ENCODE data around the gene TMCC3.

The TMCC3 gene

GRCh38 chr12:94571556-94571955, 78.8 kb downstream of the TMCC3 start:
- no peak for DNase-seq
- H3K4me3 Mint-ChIP-seq, result no peak overlapping the region
- H3K27ac Mint-ChIP-seq, result no peak overlapping the region
- peaks cover 3 to 6% of the 10 kb centered on the region in 2 donors for H3K4me1 Mint-ChIP-seq
- no peak for ATAC-seq (replicated peaks)
- H3K36me3 Mint-ChIP-seq, result peaks cover 48 to 71% of the 10 kb centered on the region in 2 donors
- no peaks in the 10 kb centered on the region for H3K9me3 Mint-ChIP-seq
- H3K27me3 Mint-ChIP-seq, result no peaks in the 10 kb centered on the region

DNA sequence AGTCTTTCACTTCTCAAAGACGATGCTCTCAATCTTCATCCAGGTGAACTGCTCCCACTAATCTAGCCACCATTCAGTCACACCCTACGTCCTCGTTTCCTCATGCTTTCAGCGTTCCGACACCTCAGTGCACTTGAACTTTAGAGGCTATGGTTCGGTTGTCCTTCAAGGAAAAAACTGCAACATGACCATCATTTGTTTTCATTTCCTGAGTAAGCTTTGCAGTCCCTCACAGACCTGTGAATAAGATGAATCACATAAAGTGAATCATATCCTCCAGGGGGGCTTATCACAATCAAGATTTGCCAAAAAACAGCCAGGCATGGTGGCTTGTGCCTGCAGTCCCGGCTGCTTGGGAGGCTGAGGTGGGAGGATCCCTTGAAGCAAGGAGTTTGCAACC, 80.2 kb downstream of the TMCC3 start:
- DNase-seq (no peak), ATAC-seq (replicated peaks) (no peak)
- H3K27me3 Mint-ChIP-seq, result no peaks in the 10 kb centered on the region
- peaks cover 44 to 66% of the 10 kb centered on the region in 2 donors for H3K36me3 Mint-ChIP-seq
- H3K27ac Mint-ChIP-seq, result no peak overlapping the region
- H3K4me1 Mint-ChIP-seq, result peaks cover 7 to 9% of the 10 kb centered on the region in 2 donors
- H3K4me3 Mint-ChIP-seq, result no peak overlapping the region
- no peaks in the 10 kb centered on the region for H3K9me3 Mint-ChIP-seq

DNA sequence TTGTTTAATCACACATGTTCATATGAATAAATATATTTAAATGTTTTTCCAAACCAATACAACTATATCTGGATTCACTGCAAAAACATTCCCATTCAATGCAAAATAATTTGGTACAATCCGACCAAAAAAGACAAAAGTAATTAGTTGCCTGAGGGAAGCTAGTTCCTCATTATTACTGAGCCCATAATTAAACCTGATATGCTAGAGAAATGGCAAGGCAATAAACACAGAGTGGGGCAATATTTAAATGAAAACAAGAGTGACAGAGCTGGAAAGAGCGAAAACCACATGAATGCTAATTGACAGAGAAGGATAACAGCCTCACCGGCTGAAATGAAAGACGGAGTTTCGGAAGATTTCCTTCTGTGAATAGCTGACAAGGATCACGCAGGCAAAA, 82.6 kb downstream of the TMCC3 start:
- ATAC-seq (replicated peaks) (no peak), DNase-seq (no peak)
- Mint-ChIP-seq H3K27me3 (no peaks in the 10 kb centered on the region), H3K4me3 (no peak overlapping the region), H3K36me3 (peaks cover 33 to 45% of the 10 kb centered on the region in 2 donors), H3K9me3 (no peaks in the 10 kb centered on the region), H3K27ac (no peak overlapping the region), H3K4me1 (peaks cover 7% of the 10 kb centered on the region in 2 donors)

DNA sequence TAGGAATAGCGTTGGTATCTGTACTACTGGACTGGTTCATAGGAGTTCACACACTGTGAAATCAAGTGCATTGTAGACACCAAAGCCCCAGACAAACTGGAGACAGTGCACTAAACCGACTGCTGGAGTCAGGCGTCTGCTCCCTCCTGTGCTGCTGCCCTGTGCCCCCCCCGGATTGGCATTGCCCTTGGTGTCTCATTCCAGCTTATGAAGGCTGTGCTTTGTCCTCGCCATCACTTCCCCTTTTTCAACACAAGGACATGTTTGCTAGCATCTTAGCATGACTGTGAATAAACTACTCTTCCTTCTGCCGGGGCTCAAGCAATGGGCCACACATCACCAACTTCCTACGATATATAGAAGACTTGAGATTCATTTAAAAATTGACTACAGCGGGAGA, 84.0 kb downstream of the TMCC3 start:
- Mint-ChIP-seq H3K36me3 (peaks cover 24 to 35% of the 10 kb centered on the region in 2 donors), H3K4me3 (no peak overlapping the region), H3K4me1 (peaks cover 11 to 20% of the 10 kb centered on the region in 2 donors), H3K27me3 (no peaks in the 10 kb centered on the region), H3K27ac (peak overlapping the region; percentile 32), H3K9me3 (no peaks in the 10 kb centered on the region)
- DNase-seq, result no peak
- ATAC-seq (replicated peaks), result peak; percentile 24 to 38

GRCh38 chr12:94565683-94566082, 84.7 kb downstream of the TMCC3 start:
- peaks cover 15 to 27% of the 10 kb centered on the region in 2 donors for H3K4me1 Mint-ChIP-seq
- no peaks in the 10 kb centered on the region for H3K9me3 Mint-ChIP-seq
- no peak for DNase-seq
- no peak for ATAC-seq (replicated peaks)
- H3K27ac Mint-ChIP-seq, result no peak overlapping the region
- H3K27me3 Mint-ChIP-seq, result no peaks in the 10 kb centered on the region
- H3K4me3 Mint-ChIP-seq, result no peak overlapping the region
- peaks cover 18 to 29% of the 10 kb centered on the region in 2 donors for H3K36me3 Mint-ChIP-seq

GRCh38 chr12:94563286-94563685, 87.1 kb downstream of the TMCC3 start:
- Mint-ChIP-seq H3K36me3 (peaks cover 3 to 15% of the 10 kb centered on the region in 2 donors), H3K4me1 (peaks cover 29 to 34% of the 10 kb centered on the region in 2 donors), H3K9me3 (no peaks in the 10 kb centered on the region), H3K27me3 (peaks cover 18 to 21% of the 10 kb centered on the region in 2 donors), H3K27ac (no peak overlapping the region), H3K4me3 (no peak overlapping the region)
- DNase-seq (no peak), ATAC-seq (replicated peaks) (peak in 1 of 2 donors; percentile 31)

DNA sequence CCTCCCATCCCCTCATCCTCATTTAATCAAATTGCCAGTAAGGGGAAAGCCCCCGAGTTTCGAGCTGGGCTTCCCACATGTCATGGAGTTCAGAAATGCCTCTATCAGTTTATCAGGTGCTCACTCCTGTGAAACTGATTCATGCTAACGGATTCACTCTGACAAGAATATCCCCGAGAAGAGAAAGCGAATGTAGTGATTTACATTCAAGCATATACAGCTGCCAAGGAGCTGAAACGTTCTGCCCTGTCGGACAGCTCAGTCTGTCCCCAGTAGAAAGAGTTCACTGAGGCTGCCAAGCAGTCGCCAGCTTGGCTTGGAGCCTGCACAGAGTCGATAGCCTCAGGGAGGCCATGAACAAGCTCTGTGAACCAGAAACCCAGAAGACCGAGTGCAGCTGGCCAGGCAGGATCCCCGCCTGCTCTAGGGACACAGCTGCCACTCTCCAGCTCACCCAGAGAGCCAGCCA, 88.4 kb downstream of the TMCC3 start:
- peak overlapping the region in 1 of 2 donors; percentile 54 for H3K4me3 Mint-ChIP-seq
- peaks cover 3 to 11% of the 10 kb centered on the region in 2 donors for H3K36me3 Mint-ChIP-seq
- H3K27ac Mint-ChIP-seq, result no peak overlapping the region
- DNase-seq (peak; percentile 14), ATAC-seq (replicated peaks) (peak; percentile 44 to 64)
- no peaks in the 10 kb centered on the region for H3K9me3 Mint-ChIP-seq
- H3K4me1 Mint-ChIP-seq, result peaks cover 34% of the 10 kb centered on the region in 2 donors
- H3K27me3 Mint-ChIP-seq, result peaks cover 18 to 21% of the 10 kb centered on the region in 2 donors

- peak; percentile 77 to 79 for ATAC-seq (replicated peaks)
- peak; percentile 20 for DNase-seq
- no peak overlapping the region for H3K4me3 Mint-ChIP-seq
These were observed 89.7 kb downstream of the TMCC3 start for GRCh38 chr12:94560431-94561221.

GRCh38 chr12:94558612-94559011, 91.7 kb downstream of the TMCC3 start:
- peaks cover 18 to 21% of the 10 kb centered on the region in 2 donors for H3K27me3 Mint-ChIP-seq
- no peak for DNase-seq
- no peak for ATAC-seq (replicated peaks)
- peaks cover 27 to 29% of the 10 kb centered on the region in 2 donors for H3K4me1 Mint-ChIP-seq
- H3K9me3 Mint-ChIP-seq, result no peaks in the 10 kb centered on the region
- peaks cover 0 to 6% of the 10 kb centered on the region in 2 donors for H3K36me3 Mint-ChIP-seq
- no peak overlapping the region for H3K27ac Mint-ChIP-seq
- H3K4me3 Mint-ChIP-seq, result no peak overlapping the region

More at GRCh38 chr12:94560431-94561221, 89.7 kb downstream of the TMCC3 start:
- H3K27me3 Mint-ChIP-seq, result peaks cover 18 to 21% of the 10 kb centered on the region in 2 donors
- peaks cover 3 to 6% of the 10 kb centered on the region in 2 donors for H3K36me3 Mint-ChIP-seq
- peak overlapping the region; percentile 88 for H3K27ac Mint-ChIP-seq
- peaks cover 27 to 29% of the 10 kb centered on the region in 2 donors for H3K4me1 Mint-ChIP-seq
- H3K9me3 Mint-ChIP-seq, result no peaks in the 10 kb centered on the region

DNA sequence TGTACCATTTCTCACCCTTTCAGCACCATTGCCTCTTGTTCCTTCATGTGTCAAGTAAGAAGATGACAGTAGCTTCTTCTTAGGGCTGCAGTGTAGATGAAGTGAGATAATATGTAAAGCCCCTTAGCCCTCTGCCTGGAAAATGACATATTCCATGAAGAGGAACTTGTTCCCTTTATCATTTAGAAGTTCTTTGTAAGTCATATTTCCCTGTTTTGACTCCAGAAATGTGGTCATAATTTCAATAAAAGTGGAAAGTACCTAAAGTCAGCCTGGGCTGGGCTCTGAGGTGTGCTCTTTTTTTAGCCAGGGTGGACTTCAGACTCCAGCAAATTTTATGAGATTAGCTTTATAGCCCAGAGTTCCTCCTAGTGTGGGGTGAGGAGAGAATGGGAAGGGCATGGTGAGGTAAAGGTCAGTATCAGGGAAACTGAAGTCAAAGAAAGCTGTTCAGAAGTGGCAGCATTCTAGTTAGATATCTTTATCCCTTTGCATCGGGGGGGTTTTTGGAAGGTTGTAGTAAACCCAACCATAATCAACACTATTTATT, 92.5 kb downstream of the TMCC3 start:
- peak overlapping the region; percentile 26 for H3K27ac Mint-ChIP-seq
- no peak for DNase-seq
- H3K36me3 Mint-ChIP-seq, result peaks cover 0 to 6% of the 10 kb centered on the region in 2 donors
- peak; percentile 19 to 41 for ATAC-seq (replicated peaks)
- H3K9me3 Mint-ChIP-seq, result no peaks in the 10 kb centered on the region
- peaks cover 27 to 29% of the 10 kb centered on the region in 2 donors for H3K4me1 Mint-ChIP-seq
- H3K4me3 Mint-ChIP-seq, result no peak overlapping the region
- H3K27me3 Mint-ChIP-seq, result peaks cover 18 to 21% of the 10 kb centered on the region in 2 donors

- DNase-seq (no peak), ATAC-seq (replicated peaks) (no peak)
- peaks cover 7 to 19% of the 10 kb centered on the region in 2 donors for H3K4me1 Mint-ChIP-seq
- H3K36me3 Mint-ChIP-seq, result peaks cover 0 to 6% of the 10 kb centered on the region in 2 donors
- H3K27me3 Mint-ChIP-seq, result peaks cover 18 to 21% of the 10 kb centered on the region in 2 donors
- no peak overlapping the region for H3K27ac Mint-ChIP-seq
- H3K4me3 Mint-ChIP-seq, result no peak overlapping the region
- H3K9me3 Mint-ChIP-seq, result no peaks in the 10 kb centered on the region
These were observed 94.7 kb downstream of the TMCC3 start for GRCh38 chr12:94555687-94556086.

GRCh38 chr12:94553875-94554274, 96.5 kb downstream of the TMCC3 start:
- no peaks in the 10 kb centered on the region for H3K36me3 Mint-ChIP-seq
- DNase-seq (no peak), ATAC-seq (replicated peaks) (no peak)
- H3K27ac Mint-ChIP-seq, result no peak overlapping the region
- H3K27me3 Mint-ChIP-seq, result peaks cover 4 to 5% of the 10 kb centered on the region in 2 donors
- no peak overlapping the region for H3K4me3 Mint-ChIP-seq
- peaks cover 0 to 8% of the 10 kb centered on the region in 2 donors for H3K4me1 Mint-ChIP-seq
- no peaks in the 10 kb centered on the region for H3K9me3 Mint-ChIP-seq

DNA sequence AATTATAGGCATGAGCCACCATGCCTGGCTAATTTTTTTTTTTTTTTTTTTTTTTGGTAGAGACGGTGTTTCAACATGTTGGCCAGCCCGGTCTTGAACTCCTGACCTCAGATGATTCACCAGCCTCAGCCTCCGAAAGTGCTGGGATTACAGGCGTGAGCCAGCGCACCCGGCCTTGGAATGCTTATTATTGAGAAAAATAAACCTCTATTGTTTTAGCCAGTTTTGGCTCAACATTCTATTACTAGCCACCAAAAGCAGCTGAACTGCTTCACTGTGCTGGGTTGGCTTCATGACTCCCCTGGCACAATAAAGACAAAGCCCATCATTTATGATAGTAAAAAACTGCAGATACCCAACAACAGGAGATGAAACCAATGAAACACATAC, 97.2 kb downstream of the TMCC3 start:
- no peak overlapping the region for H3K4me3 Mint-ChIP-seq
- ATAC-seq (replicated peaks), result no peak

GRCh38 chr12:94551810-94552209, 98.5 kb downstream of the TMCC3 start:
- H3K27ac Mint-ChIP-seq, result no peak overlapping the region
- peaks cover 14 to 18% of the 10 kb centered on the region in 2 donors for H3K9me3 Mint-ChIP-seq
- H3K4me1 Mint-ChIP-seq, result no peaks in the 10 kb centered on the region
- H3K4me3 Mint-ChIP-seq, result no peak overlapping the region
- peaks cover 13 to 18% of the 10 kb centered on the region in 2 donors for H3K36me3 Mint-ChIP-seq
- ATAC-seq (replicated peaks), result no peak
- no peak for DNase-seq
- H3K27me3 Mint-ChIP-seq, result no peaks in the 10 kb centered on the region

More for the DNA sequence above, 97.2 kb downstream of the TMCC3 start:
- no peak for DNase-seq
- H3K27ac Mint-ChIP-seq, result no peak overlapping the region
- peaks cover 3 to 4% of the 10 kb centered on the region in 2 donors for H3K9me3 Mint-ChIP-seq
- peaks cover 0 to 5% of the 10 kb centered on the region in 2 donors for H3K4me1 Mint-ChIP-seq
- H3K27me3 Mint-ChIP-seq, result no peaks in the 10 kb centered on the region
- H3K36me3 Mint-ChIP-seq, result peaks cover 3 to 5% of the 10 kb centered on the region in 2 donors

Data from stimulated activated naive B cell treated with anti-CD40 and anti-IgM and Interleukin-4, amounts not matched to agents 10 μg/mL and 1 μg/mL and 100 μg/mL, for 72 hours (primary cell).